HepG2 (cell line): ENCODE data around the gene SCRG1. TPM values are rescaled to one million over a fixed set of nuclear protein-coding genes. Genes with fewer than 3 reads are reported as not detected.

Experiments
- AGO1 ChIP-seq: fragments of 200-400 bp; formaldehyde crosslinking; IDR thresholded peaks from 2 replicates; pipeline ENCODE4 v1.6.1; 2017; ENCODE audit warnings: mild to moderate bottlenecking, low read depth, low read length, moderate library complexity; ENCODE audit not compliant: poor library complexity, severe bottlenecking
- ATRX ChIP-seq: sonication (generic); formaldehyde crosslinking; IDR thresholded peaks from 2 replicates; pipeline ENCODE4 v1.4.0; 2020; ENCODE audit warnings: missing genetic modification reagents, borderline replicate concordance
- CBX2 ChIP-seq, 2 experiments: fragments of 200-600 bp in 1 of 2; sonication (generic); formaldehyde crosslinking in 1 of 2; IDR thresholded peaks; 2 replicates each; pipeline versions ENCODE4 v1.7.0 to v1.8.1; 2018 to 2022; ENCODE audit warnings: low read depth in 2 of 2, low read length in 1 of 2, mild to moderate bottlenecking in 1 of 2, missing genetic modification reagents in 1 of 2
- CBX5 ChIP-seq: sonication (generic); formaldehyde crosslinking; IDR thresholded peaks from 2 replicates; pipeline ENCODE4 v1.4.0; 2020; ENCODE audit warnings: missing genetic modification reagents, borderline replicate concordance
- DNMT1 ChIP-seq: sonication (generic); formaldehyde crosslinking; IDR thresholded peaks from 2 replicates; pipeline ENCODE4 v1.5.1; 2020; ENCODE audit warnings: mild to moderate bottlenecking, missing genetic modification reagents
- EHMT2 ChIP-seq: fragments of 200-600 bp; sonication (generic); IDR thresholded peaks from 2 replicates; pipeline ENCODE4 v1.7.0; 2017; ENCODE audit warnings: antibody characterized with exemption, low read depth, low read length, borderline replicate concordance
- GATA4 ChIP-seq: sonication (generic); IDR thresholded peaks from 2 replicates; pipeline ENCODE4 v1.6.1; 2016; ENCODE audit warnings: antibody characterized with exemption, low read depth, borderline replicate concordance
- HOXA3 ChIP-seq: sonication (generic); formaldehyde crosslinking; IDR thresholded peaks from 2 replicates; pipeline ENCODE4 v1.5.0; 2020; ENCODE audit warnings: missing genetic modification reagents
- NCOA5 ChIP-seq: sonication (generic); formaldehyde crosslinking; IDR thresholded peaks from 2 replicates; pipeline ENCODE4 v1.4.0; 2020; ENCODE audit warnings: missing genetic modification reagents
- NCOR1 ChIP-seq: fragments of 200-600 bp; sonication (generic); IDR thresholded peaks from 2 replicates; pipeline ENCODE4 v1.7.0; 2017; ENCODE audit warnings: antibody characterized with exemption, low read length, borderline replicate concordance
- ONECUT2 ChIP-seq: sonication (generic); formaldehyde crosslinking; IDR thresholded peaks from 2 replicates; pipeline ENCODE4 v1.4.0; 2020; ENCODE audit warnings: missing genetic modification reagents
- PHF5A ChIP-seq: IDR thresholded peaks from one replicate; pipeline ENCODE4 v1.6.1; 2018; ENCODE audit warnings: low read depth, missing genetic modification reagents; ENCODE audit not compliant: unreplicated experiment
- RFXANK ChIP-seq: IDR thresholded peaks from 2 replicates; pipeline ENCODE4 v1.6.1; 2016
- SKIL ChIP-seq: sonication (generic); formaldehyde crosslinking; IDR thresholded peaks from 2 replicates; pipeline ENCODE4 v1.8.0; 2022; ENCODE audit warnings: missing genetic modification reagents, mild to moderate bottlenecking, moderate library complexity, borderline replicate concordance
- TOE1 ChIP-seq: sonication (generic); formaldehyde crosslinking; IDR thresholded peaks from 2 replicates; pipeline ENCODE4 v1.4.0; 2020; ENCODE audit warnings: mild to moderate bottlenecking, missing genetic modification reagents
- ZBTB46 ChIP-seq: sonication (generic); formaldehyde crosslinking; IDR thresholded peaks from 2 replicates; pipeline ENCODE4 v1.4.0; 2020; ENCODE audit warnings: mild to moderate bottlenecking, missing genetic modification reagents, borderline replicate concordance
- ZC3H13 ChIP-seq: sonication (generic); formaldehyde crosslinking; IDR thresholded peaks from 2 replicates; pipeline ENCODE4 v1.8.1; 2023; ENCODE audit warnings: mild to moderate bottlenecking, missing genetic modification reagents, moderate library complexity
- ZNF367 ChIP-seq: sonication (generic); formaldehyde crosslinking; IDR thresholded peaks from 2 replicates; pipeline ENCODE4 v1.4.0; 2020; ENCODE audit warnings: missing genetic modification reagents, borderline replicate concordance
- ZNF614 ChIP-seq: IDR thresholded peaks from 2 replicates; pipeline ENCODE4 v1.6.1; 2018; ENCODE audit warnings: missing biosample characterization, missing genetic modification reagents, inconsistent platforms, borderline replicate concordance
- ZNF839 ChIP-seq: sonication (generic); formaldehyde crosslinking; IDR thresholded peaks from 2 replicates; pipeline ENCODE4 v1.4.0; 2020; ENCODE audit warnings: missing genetic modification reagents, mild to moderate bottlenecking, borderline replicate concordance
- ZSCAN29 ChIP-seq: sonication (generic); formaldehyde crosslinking; conservative IDR thresholded peaks from 2 replicates; pipeline ENCODE4 v1.4.0; 2020; ENCODE audit warnings: mild to moderate bottlenecking, missing genetic modification reagents
- polyA plus RNA-seq, 8 experiments: library from polyadenylated mRNA; depleted of rRNA in 3 of 8; stranded (reverse) in 7 of 8; unstranded in 1 of 8; fragments of >200 nt; fragmentation: Illumina TruSeq in 4 of 8; extraction: Trizol in 4 of 8; gene quantifications; 2 replicates each; pipeline versions ENCODE4 v1.2.1 to v1.2.3, GENCODE V29; 2011 to 2016; ENCODE audit warnings: low read depth in 4 of 8, missing spikeins in 1 of 8, mixed read lengths in 1 of 8; ENCODE audit not compliant: insufficient read depth in 1 of 8
- total RNA-seq, 5 experiments: library from RNA; depleted of rRNA; stranded (reverse); fragments of >200 nt; fragmentation: Illumina TruSeq; extraction: Trizol; gene quantifications; 2 replicates each; pipeline ENCODE4 v1.2.3, GENCODE V29; 2016; ENCODE audit warnings: low read depth in 1 of 5
- TF ChIP-seq, protein P1 (sequence below): sonication (generic); formaldehyde crosslinking; IDR thresholded peaks from 2 replicates; pipeline ENCODE4 v1.4.0; 2020; ENCODE audit warnings: missing genetic modification reagents
- TF ChIP-seq, protein P2 (sequence below): sonication (generic); formaldehyde crosslinking; IDR thresholded peaks from 2 replicates; pipeline ENCODE4 v1.5.0; 2020; ENCODE audit warnings: missing genetic modification reagents
- TF ChIP-seq, protein P3 (sequence below): sonication (generic); formaldehyde crosslinking; IDR thresholded peaks from 2 replicates; pipeline ENCODE4 v1.5.0; 2020; ENCODE audit warnings: missing genetic modification reagents

The SCRG1 gene
- total and polyA plus RNA-seq, 2 of the 13 experiments (the other 11 are each of a cell fraction or from before 2014, with no cell fraction given): not detected

DNA sequence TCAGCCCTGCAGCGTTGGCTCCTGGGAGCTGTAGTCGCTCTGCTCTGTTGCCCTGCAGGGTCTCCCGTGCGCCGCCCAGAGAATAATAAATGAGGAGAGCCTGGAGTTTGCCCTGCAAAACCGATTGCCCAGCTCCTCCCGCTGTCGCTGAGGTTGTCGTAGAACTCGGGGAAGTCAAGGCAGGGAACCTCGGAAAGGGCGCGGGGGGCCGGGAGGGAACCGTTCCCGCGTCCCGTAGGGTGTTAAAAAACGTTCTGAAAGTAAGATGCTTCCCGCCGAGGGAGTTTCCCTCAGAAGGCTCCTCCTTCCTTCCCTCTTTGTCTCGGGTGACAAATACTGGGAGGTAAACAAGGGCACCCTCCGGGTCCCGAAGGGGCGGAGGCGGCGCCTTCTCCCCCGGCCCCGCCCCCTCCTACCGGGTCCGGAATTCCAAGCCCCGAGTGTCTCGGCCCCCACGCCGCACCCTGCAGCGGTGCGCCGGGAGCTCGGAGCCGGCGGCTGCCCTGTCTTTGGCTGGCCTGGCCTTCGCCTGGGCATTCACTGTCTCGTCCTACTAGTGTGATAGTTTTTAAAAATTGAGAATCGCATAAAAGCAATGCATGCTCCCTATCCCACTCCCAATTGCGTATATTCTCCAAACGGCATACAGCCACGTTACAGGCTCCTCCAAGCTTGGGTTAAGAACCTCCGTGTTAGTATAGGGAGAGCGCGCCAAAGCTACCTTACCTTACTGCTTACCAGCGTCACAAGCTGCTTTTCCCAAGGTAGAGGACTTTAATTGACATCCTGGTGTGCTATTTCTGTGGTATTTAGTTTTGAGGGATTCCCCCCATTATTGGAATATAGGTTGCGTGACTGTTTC is 63.8 kb downstream of the SCRG1 start (continued):
- TF ChIP-seq PHF5A (no peak), NCOR1 (no peak), ONECUT2 (CRISPR knock-in tag) (no peak), DNMT1 (CRISPR knock-in tag) (no peak), ZNF614 (CRISPR knock-in tag) (no peak), GATA4 (no peak), TOE1 (CRISPR knock-in tag) (no peak), HOXA3 (CRISPR knock-in tag) (peak; percentile 11; the same call in 1 of the 2 replicates), ZNF839 (CRISPR knock-in tag) (no peak), AGO1 (peak; percentile 21), SKIL (CRISPR knock-in tag) (no peak), CBX2 (IDR thresholded peaks at IDR 0.05; ENCODE audit: low read depth, low read length) (no peak), CBX2 (CRISPR knock-in tag; IDR thresholded peaks at IDR 0.05; ENCODE audit: low read depth) (no peak), ZC3H13 (CRISPR knock-in tag) (peak; percentile 14; the same call in 1 of the 2 replicates), ZSCAN29 (CRISPR knock-in tag) (no peak), ZNF367 (CRISPR knock-in tag) (no peak), NCOA5 (CRISPR knock-in tag) (no peak), ZBTB46 (CRISPR knock-in tag) (no peak), CBX5 (no peak), ATRX (CRISPR knock-in tag) (no peak), RFXANK (CRISPR knock-in tag) (no peak), EHMT2 (no peak)
- TF ChIP-seq, protein P1, sequence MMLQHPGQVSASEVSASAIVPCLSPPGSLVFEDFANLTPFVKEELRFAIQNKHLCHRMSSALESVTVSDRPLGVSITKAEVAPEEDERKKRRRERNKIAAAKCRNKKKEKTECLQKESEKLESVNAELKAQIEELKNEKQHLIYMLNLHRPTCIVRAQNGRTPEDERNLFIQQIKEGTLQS: no peak
- TF ChIP-seq, protein P2, sequence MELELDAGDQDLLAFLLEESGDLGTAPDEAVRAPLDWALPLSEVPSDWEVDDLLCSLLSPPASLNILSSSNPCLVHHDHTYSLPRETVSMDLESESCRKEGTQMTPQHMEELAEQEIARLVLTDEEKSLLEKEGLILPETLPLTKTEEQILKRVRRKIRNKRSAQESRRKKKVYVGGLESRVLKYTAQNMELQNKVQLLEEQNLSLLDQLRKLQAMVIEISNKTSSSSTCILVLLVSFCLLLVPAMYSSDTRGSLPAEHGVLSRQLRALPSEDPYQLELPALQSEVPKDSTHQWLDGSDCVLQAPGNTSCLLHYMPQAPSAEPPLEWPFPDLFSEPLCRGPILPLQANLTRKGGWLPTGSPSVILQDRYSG (CRISPR knock-in tag): no peak
- TF ChIP-seq, protein P3, sequence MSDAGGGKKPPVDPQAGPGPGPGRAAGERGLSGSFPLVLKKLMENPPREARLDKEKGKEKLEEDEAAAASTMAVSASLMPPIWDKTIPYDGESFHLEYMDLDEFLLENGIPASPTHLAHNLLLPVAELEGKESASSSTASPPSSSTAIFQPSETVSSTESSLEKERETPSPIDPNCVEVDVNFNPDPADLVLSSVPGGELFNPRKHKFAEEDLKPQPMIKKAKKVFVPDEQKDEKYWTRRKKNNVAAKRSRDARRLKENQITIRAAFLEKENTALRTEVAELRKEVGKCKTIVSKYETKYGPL (CRISPR knock-in tag): no peak
